HG02840 (cell line): Measurements from ENCODE around the gene SUN1.

Experiments
- ATAC-seq: cut with Tn5 transposase; IDR thresholded peaks from one replicate; pipeline ENCODE4 v1.9.1; 2021; ENCODE audit warnings: mild to moderate bottlenecking, moderate library complexity, moderate number of reproducible peaks; ENCODE audit not compliant: unreplicated experiment, low FRiP score

Gene SUN1

GRCh38 chr7:888081-889024 is 56.1 kb downstream of the SUN1 start:
- no peak for ATAC-seq

GRCh38 chr7:889025-889390 is 56.7 kb downstream of the SUN1 start:
- ATAC-seq = no peak

- ATAC-seq = no peak
These were observed 57.1 kb downstream of the SUN1 start for GRCh38 chr7:889391-889790.

GRCh38 chr7:890868-891267 is 58.6 kb downstream of the SUN1 start:
- no peak for ATAC-seq

- ATAC-seq = no peak
These were observed 59.0 kb downstream of the SUN1 start for GRCh38 chr7:891291-891690.

- no peak for ATAC-seq
These were observed 59.5 kb downstream of the SUN1 start for GRCh38 chr7:891805-892204.

GRCh38 chr7:892648-893593 is 60.6 kb downstream of the SUN1 start:
- no peak for ATAC-seq

- ATAC-seq = no peak
These were observed 61.4 kb downstream of the SUN1 start for GRCh38 chr7:893686-894085.

- no peak for ATAC-seq
These were observed 62.0 kb downstream of the SUN1 start for GRCh38 chr7:894164-894867.

GRCh38 chr7:894927-895450 is 62.7 kb downstream of the SUN1 start:
- ATAC-seq = no peak

GRCh38 chr7:895451-896052 is 63.3 kb downstream of the SUN1 start:
- ATAC-seq = no peak

- no peak for ATAC-seq
These were observed 64.2 kb downstream of the SUN1 start for GRCh38 chr7:896346-897075.

- no peak for ATAC-seq
These were observed 64.8 kb downstream of the SUN1 start for GRCh38 chr7:897086-897485.

- ATAC-seq = no peak
These were observed 65.6 kb downstream of the SUN1 start for GRCh38 chr7:897771-898376.

GRCh38 chr7:898460-898854 is 66.2 kb downstream of the SUN1 start:
- ATAC-seq = no peak

GRCh38 chr7:898855-899681 is 66.8 kb downstream of the SUN1 start:
- no peak for ATAC-seq

- no peak for ATAC-seq
These were observed 67.5 kb downstream of the SUN1 start for GRCh38 chr7:899806-900205.
